OCI-LY1 (cell line): ENCODE measurements around the gene CNOT2.

ENCODE experiments used
- H2AFZ ChIP-seq: fragments of 200-600 bp; sonication (generic), shearing (Covaris generic); 2 replicates; pipeline ENCODE4 v1.6.0; 2014; ENCODE audit warnings: antibody characterized with exemption, mild to moderate bottlenecking, low read length
- H3F3A ChIP-seq: fragments of 200-600 bp; sonication (generic), shearing (Covaris generic); 2 replicates; pipeline ENCODE4 v1.6.0; 2014; ENCODE audit warnings: mild to moderate bottlenecking, antibody characterized with exemption, low read length, moderate library complexity; ENCODE audit not compliant: insufficient read depth
- H3K27ac ChIP-seq: fragments of 200-600 bp; sonication (generic); 2 replicates; pipeline ENCODE4 v1.5.1; 2014; ENCODE audit warnings: low read length, mixed run types, mild to moderate bottlenecking, low read depth; ENCODE audit not compliant: poor library complexity, severe bottlenecking
- H3K27me3 ChIP-seq: fragments of 200-600 bp; sonication (generic); 2 replicates; pipeline ENCODE4 v1.6.0; 2014; ENCODE audit warnings: antibody characterized with exemption, mild to moderate bottlenecking, low read length, moderate library complexity; ENCODE audit not compliant: insufficient read depth
- H3K36me3 ChIP-seq: fragments of 200-600 bp; sonication (generic); 2 replicates; pipeline ENCODE4 v1.6.1; 2014; ENCODE audit warnings: mild to moderate bottlenecking, antibody characterized with exemption, low read length, moderate library complexity, mixed read lengths; ENCODE audit not compliant: insufficient read depth
- H3K4me1 ChIP-seq: fragments of 200-600 bp; sonication (generic); 2 replicates; pipeline ENCODE4 v1.5.1; 2014; ENCODE audit warnings: mild to moderate bottlenecking, low read length, moderate library complexity; ENCODE audit not compliant: insufficient read depth, severe bottlenecking
- H3K4me2 ChIP-seq: fragments of 200-600 bp; sonication (generic), shearing (Covaris generic); 2 replicates; pipeline ENCODE4 v1.6.1; 2014; ENCODE audit warnings: low read length
- H3K4me3 ChIP-seq: fragments of 200-600 bp; sonication (generic); 2 replicates; pipeline ENCODE4 v1.5.1; 2014; ENCODE audit warnings: low read length, low read depth, mild to moderate bottlenecking, mixed read lengths; ENCODE audit not compliant: poor library complexity, severe bottlenecking
- H3K79me2 ChIP-seq: fragments of 200-600 bp; shearing (Covaris generic); 2 replicates; pipeline ENCODE4 v1.6.1; 2016; ENCODE audit warnings: mixed run types, low read length, mixed read lengths; ENCODE audit not compliant: insufficient read depth
- H3K9ac ChIP-seq: fragments of 200-600 bp; sonication (generic), shearing (Covaris generic); 2 replicates; pipeline ENCODE4 v1.6.1; 2014; ENCODE audit warnings: mild to moderate bottlenecking, low read length, mixed read lengths
- H3K9me2 ChIP-seq: fragments of 200-600 bp; sonication (generic), shearing (Covaris generic); 2 replicates; pipeline ENCODE4 v1.6.1; 2014; ENCODE audit warnings: low read depth, mild to moderate bottlenecking, low read length, mixed read lengths
- H3K9me3 ChIP-seq: fragments of 200-600 bp; shearing (Covaris generic); 2 replicates; pipeline ENCODE4 v1.6.1; 2014; ENCODE audit warnings: low read length, mixed read lengths
- H4K20me1 ChIP-seq: fragments of 200-600 bp; sonication (generic), shearing (Covaris generic); 2 replicates; pipeline ENCODE4 v1.6.0; 2016; ENCODE audit warnings: mild to moderate bottlenecking, low read length; ENCODE audit not compliant: insufficient read depth
- CTCF ChIP-seq: fragments of 200-600 bp; sonication (generic), shearing (Covaris generic); IDR thresholded peaks from 2 replicates; pipeline ENCODE4 v1.5.1; 2017; ENCODE audit warnings: mild to moderate bottlenecking, antibody characterized with exemption, low read length, moderate library complexity, mixed read lengths
- EZH2 ChIP-seq: fragments of 200-600 bp; sonication (generic), shearing (Covaris generic); IDR thresholded peaks from 2 replicates; pipeline ENCODE4 v1.8.0; 2017; ENCODE audit warnings: borderline replicate concordance, mixed run types, mild to moderate bottlenecking, antibody characterized with exemption, low read length, moderate library complexity, mixed read lengths

CNOT2 gene

DNA sequence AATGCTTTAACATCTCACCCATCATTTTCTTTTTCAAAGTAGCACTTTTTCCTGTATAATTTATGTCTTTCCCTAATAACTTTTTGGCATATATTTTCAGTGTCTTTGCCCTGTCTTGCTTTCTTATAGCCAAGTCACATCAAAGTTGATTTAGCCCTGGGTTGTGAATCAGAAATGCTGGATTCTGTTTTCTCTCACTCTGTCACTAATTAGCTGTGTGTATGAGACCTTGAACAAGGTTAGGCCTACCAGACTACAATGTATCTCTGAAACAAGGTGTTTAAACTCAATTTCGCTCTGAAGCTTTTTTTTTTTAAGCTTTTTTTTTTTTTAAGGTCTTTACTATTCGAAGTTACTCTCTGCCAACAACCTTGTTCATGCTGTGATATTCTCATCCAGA, 25.7 kb downstream of the CNOT2 start:
- Histone ChIP-seq H3K9ac (peak overlapping the region; percentile 22; the same call in 1 of the 2 replicates), H4K20me1 (no peaks in the 10 kb centered on the region)

GRCh38 chr12:70270108-70270507, 26.9 kb downstream of the CNOT2 start:
- no peaks in the 10 kb centered on the region for H4K20me1 ChIP-seq
- no peaks in the 10 kb centered on the region for H3F3A ChIP-seq
- no peak overlapping the region for H3K4me3 ChIP-seq
- no peaks in the 10 kb centered on the region for H3K9me2 ChIP-seq
- H3K9ac ChIP-seq: no peak overlapping the region
- H3K27me3 ChIP-seq: no peaks in the 10 kb centered on the region
- H3K79me2 ChIP-seq: peaks cover 99% of the 10 kb centered on the region
- H3K27ac ChIP-seq: no peak overlapping the region
- peaks cover 36% of the 10 kb centered on the region for H3K36me3 ChIP-seq
- TF ChIP-seq CTCF (no peak), EZH2 (no peak)
- H3K9me3 ChIP-seq: no peaks in the 10 kb centered on the region
- no peak overlapping the region for H3K4me2 ChIP-seq
- H2AFZ ChIP-seq: no peak overlapping the region
- peaks cover 42% of the 10 kb centered on the region for H3K4me1 ChIP-seq

More for the DNA sequence above, 25.7 kb downstream of the CNOT2 start:
- Histone ChIP-seq H3K27me3 (no peaks in the 10 kb centered on the region), H3K9me2 (no peaks in the 10 kb centered on the region), H3K9me3 (no peaks in the 10 kb centered on the region), H3K36me3 (peaks cover 25% of the 10 kb centered on the region), H2AFZ (no peak overlapping the region), H3F3A (no peaks in the 10 kb centered on the region), H3K4me3 (no peak overlapping the region), H3K27ac (peak overlapping the region; percentile 68), H3K4me1 (peaks cover 54% of the 10 kb centered on the region), H3K79me2 (peaks cover 99% of the 10 kb centered on the region), H3K4me2 (peak overlapping the region; percentile 31; the same call in 1 of the 2 replicates)
- TF ChIP-seq EZH2 (no peak), CTCF (no peak)

DNA sequence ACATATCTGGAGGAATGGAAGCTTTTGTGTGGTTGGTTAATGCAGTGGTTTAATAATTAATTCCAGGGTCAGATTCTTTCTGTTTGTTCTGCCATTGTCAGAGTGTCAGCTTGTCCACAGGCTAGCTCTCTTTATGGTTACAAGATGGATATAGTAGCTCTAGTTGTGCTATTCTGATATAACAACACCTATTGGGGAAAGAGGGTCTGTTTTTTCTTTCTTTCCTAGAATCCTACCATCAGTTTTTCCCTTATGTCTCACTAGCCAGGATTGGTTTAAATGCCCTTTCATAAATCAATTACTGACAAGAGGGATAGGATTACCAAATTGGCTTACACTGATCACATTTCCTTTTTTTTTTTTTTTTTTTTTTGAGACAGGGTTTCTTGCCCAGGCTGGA, 27.8 kb downstream of the CNOT2 start:
- Histone ChIP-seq H3K27me3 (no peaks in the 10 kb centered on the region), H3K79me2 (peaks cover 99% of the 10 kb centered on the region), H3K36me3 (peaks cover 43% of the 10 kb centered on the region), H3K4me2 (no peak overlapping the region), H3K27ac (no peak overlapping the region), H3F3A (no peaks in the 10 kb centered on the region), H3K4me1 (peaks cover 41% of the 10 kb centered on the region), H4K20me1 (no peaks in the 10 kb centered on the region), H3K9me2 (no peaks in the 10 kb centered on the region), H3K4me3 (no peak overlapping the region), H2AFZ (no peak overlapping the region), H3K9me3 (no peaks in the 10 kb centered on the region), H3K9ac (no peak overlapping the region)
- TF ChIP-seq CTCF (no peak), EZH2 (no peak)
